HepG2 (cell line): ENCODE results near the gene RPP25L. TPM values are rescaled to one million over a fixed set of nuclear protein-coding genes. Genes with fewer than 3 reads are reported as not detected.
A peak's percentile ranks its signal among the peaks of the same experiment; 100 is the strongest.

Source experiments
- ARNT ChIP-seq: fragments of 450-650 bp; IDR thresholded peaks from 2 replicates; pipeline ENCODE4 v1.6.1; 2017
- ARNTL ChIP-seq: sonication (generic); formaldehyde crosslinking; IDR thresholded peaks from 2 replicates; pipeline ENCODE4 v1.4.0; 2020; ENCODE audit warnings: mild to moderate bottlenecking, missing genetic modification reagents
- ATAD3A ChIP-seq: sonication (generic); formaldehyde crosslinking; IDR thresholded peaks from 2 replicates; pipeline ENCODE4 v1.4.0; 2020; ENCODE audit warnings: missing genetic modification reagents
- ATF7-NPFF ChIP-seq: sonication (generic); formaldehyde crosslinking; IDR thresholded peaks from 2 replicates; pipeline ENCODE4 v1.8.1; 2023; ENCODE audit warnings: mild to moderate bottlenecking, low read depth, missing genetic modification reagents, moderate library complexity
- CBX5 ChIP-seq: sonication (generic); formaldehyde crosslinking; IDR thresholded peaks from 2 replicates; pipeline ENCODE4 v1.4.0; 2020; ENCODE audit warnings: missing genetic modification reagents, borderline replicate concordance
- FOXO1 ChIP-seq: sonication (generic); formaldehyde crosslinking; IDR thresholded peaks from 2 replicates; pipeline ENCODE4 v1.4.0; 2020; ENCODE audit warnings: missing genetic modification reagents
- GZF1 ChIP-seq: sonication (generic); formaldehyde crosslinking; IDR thresholded peaks from 2 replicates; pipeline ENCODE4 v1.5.1; 2020; ENCODE audit warnings: mild to moderate bottlenecking, missing genetic modification reagents
- ISL2 ChIP-seq: sonication (generic); formaldehyde crosslinking; IDR thresholded peaks from 2 replicates; pipeline ENCODE4 v1.5.0; 2020; ENCODE audit warnings: missing genetic modification reagents
- KDM5A ChIP-seq: fragments of 200-600 bp; sonication (generic); IDR thresholded peaks from 2 replicates; pipeline ENCODE4 v1.7.0; 2018; ENCODE audit warnings: antibody characterized with exemption, mild to moderate bottlenecking, low read length, borderline replicate concordance
- KLF13 ChIP-seq: sonication (generic); formaldehyde crosslinking; IDR thresholded peaks from 2 replicates; pipeline ENCODE4 v1.4.0; 2020; ENCODE audit warnings: mild to moderate bottlenecking, missing genetic modification reagents
- MEIS1 ChIP-seq: sonication (generic); formaldehyde crosslinking; IDR thresholded peaks from 2 replicates; pipeline ENCODE4 v1.9.0; 2021; ENCODE audit warnings: mild to moderate bottlenecking, missing genetic modification reagents, moderate library complexity, borderline replicate concordance
- NFIB ChIP-seq: sonication (generic); formaldehyde crosslinking; IDR thresholded peaks from 2 replicates; pipeline ENCODE4 v1.9.0; 2021; ENCODE audit warnings: missing genetic modification reagents, mild to moderate bottlenecking, borderline replicate concordance
- NR1H2 ChIP-seq: sonication (generic); formaldehyde crosslinking; IDR thresholded peaks from 2 replicates; pipeline ENCODE4 v1.8.1; 2022; ENCODE audit warnings: low read depth, missing genetic modification reagents, borderline replicate concordance
- PLRG1 ChIP-seq: fragments of 450-650 bp; conservative IDR thresholded peaks from 2 replicates; pipeline ENCODE4 v1.6.1; 2016
- POLR2A ChIP-seq, 2 experiments: IDR thresholded peaks; 2 replicates each; pipeline ENCODE4 v1.6.1; 2011; ENCODE audit warnings: low read depth in 2 of 2, low read length in 2 of 2, mild to moderate bottlenecking in 1 of 2, moderate library complexity in 1 of 2; ENCODE audit not compliant: insufficient read depth in 1 of 2
- SMARCC2 ChIP-seq: fragments of 450-650 bp; IDR thresholded peaks from 2 replicates; pipeline ENCODE4 v1.6.1; 2017; ENCODE audit warnings: antibody characterized with exemption, mild to moderate bottlenecking
- TOE1 ChIP-seq: sonication (generic); formaldehyde crosslinking; IDR thresholded peaks from 2 replicates; pipeline ENCODE4 v1.4.0; 2020; ENCODE audit warnings: mild to moderate bottlenecking, missing genetic modification reagents
- U2AF2 ChIP-seq: fragments of 200-400 bp; formaldehyde crosslinking; IDR thresholded peaks from 2 replicates; pipeline ENCODE4 v1.6.1; 2017; ENCODE audit warnings: low read depth, mild to moderate bottlenecking, low read length
- ZBTB7A ChIP-seq: sonication (generic); formaldehyde crosslinking; IDR thresholded peaks from 2 replicates; pipeline ENCODE4 v1.8.0; 2022; ENCODE audit warnings: mild to moderate bottlenecking, missing genetic modification reagents
- ZEB1 ChIP-seq: IDR thresholded peaks from 2 replicates; pipeline ENCODE4 v1.6.1; 2012; ENCODE audit warnings: mild to moderate bottlenecking, low read depth, inconsistent platforms; ENCODE audit not compliant: insufficient replicate concordance
- ZFYVE20 ChIP-seq: sonication (generic); formaldehyde crosslinking; IDR thresholded peaks from 2 replicates; pipeline ENCODE4 v1.8.0; 2023; ENCODE audit warnings: low read depth, mild to moderate bottlenecking, moderate library complexity, missing genetic modification reagents, borderline replicate concordance
- ZKSCAN5 ChIP-seq: sonication (generic); formaldehyde crosslinking; IDR thresholded peaks from 2 replicates; pipeline ENCODE4 v1.5.1; 2020; ENCODE audit warnings: mild to moderate bottlenecking, missing genetic modification reagents
- ZMYM2 ChIP-seq: sonication (generic); formaldehyde crosslinking; IDR thresholded peaks from 2 replicates; pipeline ENCODE4 v1.8.0; 2022; ENCODE audit warnings: mild to moderate bottlenecking, missing genetic modification reagents
- ZMYM3 ChIP-seq: sonication (generic); formaldehyde crosslinking; IDR thresholded peaks from 2 replicates; pipeline ENCODE4 v1.5.1; 2020; ENCODE audit warnings: mild to moderate bottlenecking, missing genetic modification reagents
- ZNF367 ChIP-seq: sonication (generic); formaldehyde crosslinking; IDR thresholded peaks from 2 replicates; pipeline ENCODE4 v1.4.0; 2020; ENCODE audit warnings: missing genetic modification reagents, borderline replicate concordance
- ZNF510 ChIP-seq: sonication (generic); formaldehyde crosslinking; IDR thresholded peaks from 2 replicates; pipeline ENCODE4 v1.4.0; 2020; ENCODE audit warnings: low read depth, mild to moderate bottlenecking, missing genetic modification reagents
- ZNF564 ChIP-seq: sonication (generic); formaldehyde crosslinking; IDR thresholded peaks from 2 replicates; pipeline ENCODE4 v1.8.1; 2023; ENCODE audit warnings: mild to moderate bottlenecking, missing genetic modification reagents
- ZNF746 ChIP-seq: sonication (generic); formaldehyde crosslinking; IDR thresholded peaks from 2 replicates; pipeline ENCODE4 v1.8.0; 2022; ENCODE audit warnings: mild to moderate bottlenecking, missing genetic modification reagents
- polyA plus RNA-seq, 8 experiments: library from polyadenylated mRNA; depleted of rRNA in 3 of 8; stranded (reverse) in 7 of 8; unstranded in 1 of 8; fragments of >200 nt; fragmentation: Illumina TruSeq in 4 of 8; extraction: Trizol in 4 of 8; gene quantifications; 2 replicates each; pipeline versions ENCODE4 v1.2.1 to v1.2.3, GENCODE V29; 2011 to 2016; ENCODE audit warnings: low read depth in 4 of 8, missing spikeins in 1 of 8, mixed read lengths in 1 of 8; ENCODE audit not compliant: insufficient read depth in 1 of 8
- total RNA-seq, 5 experiments: library from RNA; depleted of rRNA; stranded (reverse); fragments of >200 nt; fragmentation: Illumina TruSeq; extraction: Trizol; gene quantifications; 2 replicates each; pipeline ENCODE4 v1.2.3, GENCODE V29; 2016; ENCODE audit warnings: low read depth in 1 of 5
- TF ChIP-seq, protein P1 (sequence below): sonication (generic); formaldehyde crosslinking; IDR thresholded peaks from 2 replicates; pipeline ENCODE4 v1.5.0; 2020; ENCODE audit warnings: mild to moderate bottlenecking, missing genetic modification reagents, moderate library complexity
- TF ChIP-seq, protein P2 (sequence below): sonication (generic); formaldehyde crosslinking; IDR thresholded peaks from 2 replicates; pipeline ENCODE4 v1.4.0; 2020; ENCODE audit warnings: missing genetic modification reagents; ENCODE audit errors: not compliant biosample characterization

Gene RPP25L
- total and polyA plus RNA-seq, 2 of the 13 experiments (the other 11 are each of a cell fraction or from before 2014, with no cell fraction given) = 24.5 to 27.3 TPM

DNA sequence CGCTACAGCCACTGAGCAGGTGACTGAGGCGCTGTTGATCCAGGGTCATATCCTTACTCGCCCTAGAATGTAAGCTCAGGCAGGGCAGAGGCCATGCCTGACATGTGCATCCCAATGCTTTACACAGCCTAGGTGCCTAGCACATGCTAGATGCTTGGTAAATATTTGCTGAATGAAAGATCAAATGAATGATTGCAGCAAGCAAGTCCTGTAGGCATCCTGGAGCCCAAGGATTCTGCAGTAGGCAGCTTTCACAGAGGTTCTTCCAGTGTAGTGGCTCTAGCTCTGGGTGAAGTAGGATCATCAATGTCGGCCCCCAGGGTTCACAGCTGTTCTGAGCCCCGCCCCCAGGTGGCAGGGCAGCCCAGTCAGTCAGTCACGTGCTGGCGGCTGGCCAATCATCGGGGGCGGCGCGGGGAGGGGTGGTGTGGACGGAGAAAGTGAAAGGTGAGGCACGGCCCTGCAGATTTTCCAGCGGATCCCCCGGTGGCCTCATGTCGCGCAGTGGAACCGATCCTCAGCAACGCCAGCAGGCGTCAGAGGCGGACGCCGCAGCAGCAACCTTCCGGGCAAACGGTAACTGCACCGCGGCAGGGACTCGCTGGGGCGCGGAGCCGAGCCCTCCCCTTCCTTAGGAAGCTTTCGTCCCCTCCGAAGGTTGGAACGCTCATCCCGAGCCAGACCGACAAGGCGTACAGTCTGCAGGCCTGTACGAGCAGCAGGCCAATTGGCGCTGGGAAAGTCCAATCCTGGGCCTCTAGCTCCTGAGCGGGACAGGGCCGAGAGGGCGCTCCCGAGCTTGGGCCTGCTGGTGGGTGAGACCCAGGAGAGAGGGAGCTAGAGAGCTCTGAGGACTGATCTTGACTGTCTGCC, 34.5 kb upstream of the RPP25L start, which contains the start of gene GALT (continued):
- TF ChIP-seq ATF7-NPFF (peak; percentile 73; the same call in 1 of the 2 replicates), ZNF564 (0 out of 2 replicates have a peak, but pooled peaks have one; percentile 33), ZMYM2 (CRISPR knock-in tag) (peak; percentile 35; the same call in 1 of the 2 replicates), ZBTB7A (peak; percentile 76; the same call in 1 of the 2 replicates), U2AF2 (no peak), KLF13 (CRISPR knock-in tag) (no peak; the same call in 1 of the 2 replicates), GZF1 (CRISPR knock-in tag) (0 out of 2 replicates have a peak, but pooled peaks have one; percentile 73), ARNT (no peak), POLR2A (IDR thresholded peaks at IDR 0.05; ENCODE audit: insufficient read depth in 1 of 2, low read depth in 2 of 2, low read length in 2 of 2) (peak in 1 of 2 experiments; percentile 73; a peak in 2 of 4 replicates), ZNF746 (CRISPR knock-in tag) (peak; percentile 61; the same call in 1 of the 2 replicates), NFIB (CRISPR knock-in tag) (no peak), NR1H2 (no peak; the same call in 1 of the 2 replicates), ATAD3A (no peak), SMARCC2 (no peak), TOE1 (CRISPR knock-in tag) (0 out of 2 replicates have a peak, but pooled peaks have one; percentile 76), ZNF510 (CRISPR knock-in tag) (no peak), CBX5 (CRISPR knock-in tag) (peak; percentile 35; the same call in 1 of the 2 replicates), MEIS1 (no peak; the same call in 1 of the 2 replicates), ZFYVE20 (CRISPR knock-in tag) (peak; percentile 53; the same call in 1 of the 2 replicates), ARNTL (CRISPR knock-in tag) (no peak), ZMYM3 (CRISPR knock-in tag) (peak; percentile 40; the same call in 1 of the 2 replicates), PLRG1 (no peak), ISL2 (CRISPR knock-in tag) (peak; percentile 19; the same call in 1 of the 2 replicates), FOXO1 (CRISPR knock-in tag) (no peak; the same call in 1 of the 2 replicates), ZKSCAN5 (CRISPR knock-in tag) (no peak; the same call in 1 of the 2 replicates), ZNF367 (CRISPR knock-in tag) (no peak), ZEB1 (no peak), KDM5A (peak; percentile 43; the same call in 1 of the 2 replicates)
- TF ChIP-seq, protein P1, sequence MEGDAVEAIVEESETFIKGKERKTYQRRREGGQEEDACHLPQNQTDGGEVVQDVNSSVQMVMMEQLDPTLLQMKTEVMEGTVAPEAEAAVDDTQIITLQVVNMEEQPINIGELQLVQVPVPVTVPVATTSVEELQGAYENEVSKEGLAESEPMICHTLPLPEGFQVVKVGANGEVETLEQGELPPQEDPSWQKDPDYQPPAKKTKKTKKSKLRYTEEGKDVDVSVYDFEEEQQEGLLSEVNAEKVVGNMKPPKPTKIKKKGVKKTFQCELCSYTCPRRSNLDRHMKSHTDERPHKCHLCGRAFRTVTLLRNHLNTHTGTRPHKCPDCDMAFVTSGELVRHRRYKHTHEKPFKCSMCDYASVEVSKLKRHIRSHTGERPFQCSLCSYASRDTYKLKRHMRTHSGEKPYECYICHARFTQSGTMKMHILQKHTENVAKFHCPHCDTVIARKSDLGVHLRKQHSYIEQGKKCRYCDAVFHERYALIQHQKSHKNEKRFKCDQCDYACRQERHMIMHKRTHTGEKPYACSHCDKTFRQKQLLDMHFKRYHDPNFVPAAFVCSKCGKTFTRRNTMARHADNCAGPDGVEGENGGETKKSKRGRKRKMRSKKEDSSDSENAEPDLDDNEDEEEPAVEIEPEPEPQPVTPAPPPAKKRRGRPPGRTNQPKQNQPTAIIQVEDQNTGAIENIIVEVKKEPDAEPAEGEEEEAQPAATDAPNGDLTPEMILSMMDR (CRISPR knock-in tag) = peak; percentile 84
- TF ChIP-seq, protein P2, sequence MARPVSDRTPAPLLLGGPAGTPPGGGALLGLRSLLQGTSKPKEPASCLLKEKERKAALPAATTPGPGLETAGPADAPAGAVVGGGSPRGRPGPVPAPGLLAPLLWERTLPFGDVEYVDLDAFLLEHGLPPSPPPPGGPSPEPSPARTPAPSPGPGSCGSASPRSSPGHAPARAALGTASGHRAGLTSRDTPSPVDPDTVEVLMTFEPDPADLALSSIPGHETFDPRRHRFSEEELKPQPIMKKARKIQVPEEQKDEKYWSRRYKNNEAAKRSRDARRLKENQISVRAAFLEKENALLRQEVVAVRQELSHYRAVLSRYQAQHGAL = peak; percentile 32
